GM12872 (cell line): ENCODE measurements around the gene ATP6V0D1.

Experiments used
- CTCF ChIP-seq: IDR thresholded peaks from 3 replicates; pipeline ENCODE4 v1.5.1; 2011; ENCODE audit warnings: low read depth, mild to moderate bottlenecking, low read length, moderate library complexity; ENCODE audit not compliant: insufficient read depth

The ATP6V0D1 gene

GRCh38 chr16:67438098-67438791 lies 42.7 kb downstream of the ATP6V0D1 start:
- no peak for TF ChIP-seq CTCF

GRCh38 chr16:67437513-67437912 lies 43.4 kb downstream of the ATP6V0D1 start:
- TF ChIP-seq CTCF = no peak

GRCh38 chr16:67436640-67437193 lies 44.2 kb downstream of the ATP6V0D1 start:
- no peak for TF ChIP-seq CTCF

GRCh38 chr16:67435758-67436164 lies 45.2 kb downstream of the ATP6V0D1 start:
- TF ChIP-seq CTCF = no peak

- no peak for TF ChIP-seq CTCF
These were observed 47.7 kb downstream of the ATP6V0D1 start for GRCh38 chr16:67433131-67433719.

GRCh38 chr16:67432506-67432890 lies 48.5 kb downstream of the ATP6V0D1 start:
- TF ChIP-seq CTCF = no peak

- TF ChIP-seq CTCF = no peak
These were observed 49.0 kb downstream of the ATP6V0D1 start for GRCh38 chr16:67431775-67432505.
